Activated naive CD4-positive, alpha-beta T cell treated with anti-CD3 and anti-CD28 coated beads for 36 hours (primary cell): ENCODE data around the gene INO80E. TPM values are rescaled to one million over a fixed set of nuclear protein-coding genes. Genes with fewer than 3 reads are reported as not detected.
"Not testable (repeated sequence)": the region's sequence is repeated elsewhere in the genome, so short reads cannot be mapped to it uniquely, and the experiment has no call there.

ENCODE experiments used
- CTCF ChIA-PET: fragments of 350-600 bp; sonication (Branson Sonifier 250); formaldehyde crosslinking; loops from one replicate; lab custom pipeline; 2021; ENCODE audit warnings: antibody characterized with exemption; lab: Charles Lee
- DNase-seq: peaks from one replicate; pipeline ENCODE4 v3.0.0-alpha.2; 2020
- H3K27ac Mint-ChIP-seq: one replicate; pipeline ENCODE4 v1.8.0; 2021; ENCODE audit warnings: mild to moderate bottlenecking, mixed read lengths
- H3K27me3 Mint-ChIP-seq: one replicate; pipeline ENCODE4 v1.8.0; 2021; ENCODE audit warnings: low read depth, mixed read lengths
- H3K36me3 Mint-ChIP-seq: one replicate; pipeline ENCODE4 v1.8.0; 2021; ENCODE audit warnings: low read depth, mixed read lengths
- H3K4me1 Mint-ChIP-seq: one replicate; pipeline ENCODE4 v1.8.0; 2021; ENCODE audit warnings: low read depth, mixed read lengths
- H3K4me3 Mint-ChIP-seq: one replicate; pipeline ENCODE4 v1.8.0; 2021; ENCODE audit warnings: mild to moderate bottlenecking, moderate library complexity, mixed read lengths
- H3K9me3 Mint-ChIP-seq: one replicate; pipeline ENCODE4 v1.8.0; 2021; ENCODE audit warnings: mixed read lengths
- intact Hi-C: fragments of 100-400 bp; cut with micrococcal nuclease; formaldehyde crosslinking; loops from one replicate; pipeline ENCODE4 v1.15.1; 2023
- total RNA-seq, 2 experiments: library from RNA; stranded (reverse); gene quantifications; one replicate each; pipeline ENCODE4 v1.2.3, GENCODE V29; 2021

The INO80E gene
- total RNA-seq, 2 experiments from 2014 or later, result 62.0 to 65.4 TPM

DNA sequence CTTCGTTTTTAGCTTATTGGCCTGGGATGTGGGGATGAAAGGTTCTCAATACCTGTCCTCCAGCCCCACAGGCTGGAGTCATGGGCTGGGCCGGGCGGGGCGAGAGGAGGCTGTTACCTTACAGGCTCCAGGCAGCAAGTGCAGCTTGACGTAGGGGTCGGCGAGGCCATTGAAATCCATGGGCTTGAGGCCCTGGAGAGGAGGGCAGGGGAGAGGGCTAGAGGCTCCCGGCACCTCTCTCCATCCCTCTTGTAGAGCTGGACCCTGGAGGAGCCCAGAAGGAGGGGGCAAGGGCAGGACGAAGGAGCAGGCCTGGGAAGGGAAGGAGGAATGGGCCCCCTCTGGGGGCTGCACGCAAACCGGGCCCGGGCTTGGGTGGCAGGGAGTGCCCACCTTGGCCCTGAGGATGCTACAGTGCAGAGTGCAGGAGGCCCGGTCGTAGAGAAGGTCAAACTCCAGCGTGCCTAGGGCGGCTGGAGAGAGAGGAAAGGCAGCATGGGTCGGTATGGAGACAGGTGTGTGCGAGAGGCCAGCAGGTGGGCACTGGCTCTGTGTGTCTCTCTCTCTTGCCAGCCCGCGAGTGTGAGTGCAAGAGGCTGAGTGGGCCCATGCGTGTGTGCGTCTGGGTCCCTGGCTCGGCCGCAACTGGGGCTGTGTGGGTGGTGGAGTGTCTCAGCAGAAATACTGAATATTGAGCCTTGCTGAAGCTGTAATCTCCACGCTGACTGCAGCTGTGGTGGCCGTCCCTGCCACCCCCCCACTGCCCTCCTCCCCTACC lies 13.2 kb downstream of the INO80E start:
- Mint-ChIP-seq H3K4me1 (peaks cover 7% of the 10 kb centered on the region), H3K9me3 (no peaks in the 10 kb centered on the region), H3K27ac (no peak overlapping the region), H3K27me3 (peaks cover 18% of the 10 kb centered on the region), H3K36me3 (no peaks in the 10 kb centered on the region), H3K4me3 (no peak overlapping the region)
- CTCF ChIA-PET, result interaction anchor here (0.9 kb wide), 1 partner anchor 11 kb away, joined by 3 read pairs; no protein-coding TSS in a partner anchor
- DNase-seq, result no peak
- intact Hi-C loops, result loop anchor here (5.0 kb wide), 1 partner anchor 37 kb away; the partner anchor contains the start of gene TAOK2

DNA sequence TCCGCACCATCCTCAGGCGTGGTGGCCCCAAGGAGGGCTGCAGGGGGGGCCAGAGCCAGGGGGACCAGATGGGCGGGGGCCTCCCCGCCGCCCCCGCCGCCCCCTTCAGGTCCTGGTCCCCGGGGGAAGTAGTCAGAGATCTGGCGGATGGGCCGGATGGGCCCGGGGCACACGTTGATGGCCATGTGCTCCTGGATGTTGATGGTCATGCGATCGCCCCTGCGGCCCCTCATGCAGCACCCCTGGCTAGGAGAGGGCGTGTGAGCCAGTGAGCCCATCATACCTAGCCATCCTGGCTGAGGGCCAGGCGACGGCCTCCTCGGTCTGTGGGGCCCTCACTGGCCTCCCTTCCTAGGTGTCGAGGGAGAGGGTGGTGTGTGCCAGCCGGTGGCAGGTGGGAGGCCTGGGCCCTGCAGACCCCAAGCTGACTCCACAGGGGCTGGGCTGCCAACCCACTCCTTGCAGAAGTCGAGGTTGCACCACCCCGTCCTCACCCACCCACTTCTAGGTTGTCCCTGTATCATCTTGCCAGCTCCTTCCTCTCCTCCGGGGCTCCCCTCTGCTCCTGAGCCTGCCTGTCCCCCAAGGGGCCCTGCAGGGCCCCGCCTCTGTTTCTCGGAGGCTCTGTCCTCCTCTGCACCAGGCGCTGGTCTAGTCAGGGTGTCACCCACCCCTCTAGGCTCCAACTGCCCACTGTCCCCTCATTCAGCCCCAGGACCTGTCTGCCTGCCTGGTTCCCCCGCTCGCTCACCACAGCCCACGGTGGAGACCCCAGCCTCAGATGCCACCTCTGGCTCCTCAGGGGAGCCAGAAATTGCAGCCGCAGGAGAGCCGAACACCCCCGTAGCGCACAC lies 14.2 kb downstream of the INO80E start:
- CTCF ChIA-PET, result no interaction called here
- H3K4me3 Mint-ChIP-seq, result peak overlapping the region; percentile 60
- H3K36me3 Mint-ChIP-seq, result no peaks in the 10 kb centered on the region
- intact Hi-C loops, result loop anchor here (1.0 to 5.0 kb wide), 2 partner anchors 22 to 38 kb away; partner anchors contain the start of gene TAOK2
- H3K27me3 Mint-ChIP-seq, result peaks cover 18% of the 10 kb centered on the region
- DNase-seq, result no peak
- no peaks in the 10 kb centered on the region for H3K9me3 Mint-ChIP-seq
- peaks cover 7% of the 10 kb centered on the region for H3K4me1 Mint-ChIP-seq
- H3K27ac Mint-ChIP-seq, result no peak overlapping the region

DNA sequence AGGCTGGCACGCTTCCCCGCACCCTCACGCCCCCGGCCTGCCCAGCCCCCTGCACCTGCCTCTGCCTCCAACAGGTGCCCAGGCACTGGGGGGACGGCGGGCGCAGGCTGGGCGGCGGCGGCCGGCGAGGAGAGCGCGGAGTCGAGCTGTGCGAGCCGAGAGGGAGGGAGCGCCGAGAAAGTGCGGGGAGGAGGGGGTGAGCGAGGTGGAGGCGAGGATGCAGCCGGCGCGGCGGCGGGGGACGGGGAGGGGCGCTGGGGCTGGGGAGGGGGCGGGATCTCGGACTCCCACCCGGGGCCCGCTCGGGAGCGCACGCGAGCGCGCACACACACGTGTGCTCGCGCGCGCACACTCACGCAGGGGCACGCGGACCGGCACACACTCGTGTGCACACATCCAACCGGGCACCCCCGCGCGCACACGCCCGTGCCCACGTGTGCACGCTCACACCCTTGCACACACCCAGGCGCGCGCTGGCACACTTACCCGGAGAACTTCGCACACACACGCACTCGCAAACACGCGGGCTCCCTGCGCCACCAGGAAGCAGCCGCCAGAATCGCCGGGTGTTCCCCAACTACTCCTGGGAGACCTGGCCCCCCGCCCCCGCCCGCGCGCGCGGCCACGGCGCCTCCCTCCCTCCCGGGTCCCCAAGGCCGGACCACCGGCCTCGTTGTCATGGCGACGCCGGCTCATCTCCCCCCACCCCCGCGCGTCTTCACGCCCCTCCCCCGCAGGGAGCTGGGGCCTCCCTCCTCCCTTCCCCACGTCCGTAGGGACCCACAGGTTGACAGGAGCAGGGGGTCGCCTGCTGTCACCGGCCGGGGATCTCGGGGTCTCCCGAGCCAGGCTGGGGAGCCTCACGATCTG lies 15.0 kb downstream of the INO80E start, which contains the start of gene DOC2A:
Gene DOC2A, minus strand, starts transcription at position 184 of the 870 bp plus-strand sequence. CDS start 805 bp downstream, outside the sequence.
- H3K4me3 Mint-ChIP-seq, result peak within 1 kb of the TSS; percentile 72
- peak; percentile 47 for DNase-seq
- H3K27me3 Mint-ChIP-seq, result peaks cover 18% of the 10 kb centered on the region
- peaks cover 7% of the 10 kb centered on the region for H3K4me1 Mint-ChIP-seq
- intact Hi-C loops, result loop anchor here (1.0 kb wide), 1 partner anchor 21 kb away; no protein-coding TSS in a partner anchor
- H3K36me3 Mint-ChIP-seq, result no peaks in the 10 kb centered on the region
- CTCF ChIA-PET, result interaction anchor here (0.6 kb wide), 1 partner anchor 311 kb away, joined by 3 read pairs; no protein-coding TSS in a partner anchor
- no peaks in the 10 kb centered on the region for H3K9me3 Mint-ChIP-seq
- H3K27ac Mint-ChIP-seq, result no peak within 1 kb of the TSS

DNA sequence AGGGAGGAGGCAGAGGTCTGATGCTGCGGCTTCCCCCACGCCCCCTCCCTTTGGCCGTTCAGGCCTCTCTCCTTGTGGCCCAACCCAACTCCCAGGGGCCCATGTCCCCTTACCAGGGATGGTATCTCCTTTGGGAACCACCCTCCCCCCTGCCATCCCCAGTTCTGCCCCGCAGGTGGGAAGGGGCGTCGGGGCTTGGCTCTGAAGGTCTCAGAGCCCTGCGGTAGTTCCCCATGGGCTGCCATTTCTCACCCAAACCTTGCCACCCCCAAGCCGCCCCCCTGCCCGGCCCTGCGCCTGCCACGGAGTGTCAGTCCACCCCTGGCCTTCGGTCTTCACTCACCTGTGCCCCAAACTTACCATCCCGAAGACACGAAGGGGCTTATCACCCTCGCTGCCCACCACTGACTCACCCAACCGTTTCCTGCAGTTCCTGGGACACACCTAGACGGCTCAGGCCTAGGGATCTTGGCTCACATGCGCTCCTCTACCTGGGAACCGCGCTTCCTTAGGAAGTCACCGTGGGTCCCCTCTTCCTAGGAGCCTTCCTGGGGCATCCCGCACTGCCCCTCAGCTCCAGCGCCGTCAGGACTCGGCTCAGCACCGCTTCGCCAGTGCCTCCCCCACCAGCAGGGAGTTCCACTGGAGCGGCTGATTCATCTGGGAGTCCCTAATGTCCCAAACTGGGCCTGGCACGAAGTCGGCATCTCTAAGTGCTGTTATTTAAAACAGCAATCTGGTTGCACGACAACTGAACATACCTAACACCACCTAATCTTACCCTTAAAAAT lies 15.9 kb downstream of the INO80E start:
- Mint-ChIP-seq H3K4me1 (peaks cover 7% of the 10 kb centered on the region), H3K27me3 (peaks cover 18% of the 10 kb centered on the region), H3K4me3 (peak overlapping the region; percentile 72), H3K27ac (no peak overlapping the region), H3K9me3 (no peaks in the 10 kb centered on the region), H3K36me3 (no peaks in the 10 kb centered on the region)
- intact Hi-C loops, result no loop called here
- CTCF ChIA-PET, result interaction anchor here (0.7 kb wide), 1 partner anchor 119 kb away, joined by 3 read pairs; no protein-coding TSS in a partner anchor
- DNase-seq, result no peak

DNA sequence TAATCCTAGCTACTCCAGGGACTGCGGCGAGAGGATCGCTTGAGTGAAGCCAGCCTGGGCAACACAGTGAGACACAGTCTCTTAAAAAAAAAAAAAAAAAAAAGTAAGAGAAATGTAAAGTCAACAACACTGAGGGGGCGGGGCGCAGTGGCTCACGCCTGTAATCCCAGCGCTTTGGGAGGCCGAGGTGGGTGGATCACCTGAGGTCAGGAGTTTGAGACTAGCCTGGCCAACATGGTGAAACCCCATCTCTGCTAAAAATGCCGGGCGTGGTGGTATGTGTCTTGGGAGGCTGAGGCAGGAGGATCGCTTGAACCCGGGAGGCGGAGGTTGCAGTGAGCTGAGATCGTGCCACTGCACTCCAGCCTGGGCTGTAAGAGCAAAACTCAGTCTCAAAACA lies 16.6 kb downstream of the INO80E start:
- H3K9me3 Mint-ChIP-seq, H3K27ac Mint-ChIP-seq, H3K4me1 Mint-ChIP-seq, H3K36me3 Mint-ChIP-seq, intact Hi-C loops, DNase-seq: not testable (repeated sequence)
- peak overlapping the region; percentile 29 for H3K4me3 Mint-ChIP-seq
- peaks cover 18% of the 10 kb centered on the region for H3K27me3 Mint-ChIP-seq
- CTCF ChIA-PET, result interaction anchor here (0.7 kb wide), 1 partner anchor 119 kb away, joined by 3 read pairs; no protein-coding TSS in a partner anchor

DNA sequence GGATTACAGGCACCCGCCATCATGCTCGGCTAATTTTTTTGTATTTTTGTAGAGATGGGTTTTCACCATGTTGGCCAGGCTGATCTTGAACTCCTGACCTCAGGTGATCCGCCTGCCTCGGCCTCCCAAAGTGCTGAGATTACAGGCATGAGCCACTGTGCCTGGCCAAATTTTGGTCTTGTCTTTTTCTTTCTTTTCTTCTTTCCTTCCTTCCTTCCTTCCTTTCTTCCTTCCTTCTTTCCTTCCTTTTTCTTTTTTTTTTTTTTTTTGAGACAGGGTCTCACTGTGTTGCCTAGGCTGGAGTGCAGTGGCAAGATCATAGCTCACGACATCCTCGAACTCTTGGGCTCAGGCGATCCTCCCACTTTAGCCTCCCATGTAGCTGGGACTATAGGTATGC lies 19.4 kb downstream of the INO80E start:
- intact Hi-C loops, DNase-seq, H3K27ac Mint-ChIP-seq, H3K4me3 Mint-ChIP-seq, H3K4me1 Mint-ChIP-seq, H3K27me3 Mint-ChIP-seq, H3K9me3 Mint-ChIP-seq, H3K36me3 Mint-ChIP-seq: not testable (repeated sequence)
- CTCF ChIA-PET, result interaction anchor here (0.6 to 1.8 kb wide), 3 partner anchors 10 to 167 kb away, joined by 3 to 6 read pairs (median 4); no protein-coding TSS in a partner anchor

DNA sequence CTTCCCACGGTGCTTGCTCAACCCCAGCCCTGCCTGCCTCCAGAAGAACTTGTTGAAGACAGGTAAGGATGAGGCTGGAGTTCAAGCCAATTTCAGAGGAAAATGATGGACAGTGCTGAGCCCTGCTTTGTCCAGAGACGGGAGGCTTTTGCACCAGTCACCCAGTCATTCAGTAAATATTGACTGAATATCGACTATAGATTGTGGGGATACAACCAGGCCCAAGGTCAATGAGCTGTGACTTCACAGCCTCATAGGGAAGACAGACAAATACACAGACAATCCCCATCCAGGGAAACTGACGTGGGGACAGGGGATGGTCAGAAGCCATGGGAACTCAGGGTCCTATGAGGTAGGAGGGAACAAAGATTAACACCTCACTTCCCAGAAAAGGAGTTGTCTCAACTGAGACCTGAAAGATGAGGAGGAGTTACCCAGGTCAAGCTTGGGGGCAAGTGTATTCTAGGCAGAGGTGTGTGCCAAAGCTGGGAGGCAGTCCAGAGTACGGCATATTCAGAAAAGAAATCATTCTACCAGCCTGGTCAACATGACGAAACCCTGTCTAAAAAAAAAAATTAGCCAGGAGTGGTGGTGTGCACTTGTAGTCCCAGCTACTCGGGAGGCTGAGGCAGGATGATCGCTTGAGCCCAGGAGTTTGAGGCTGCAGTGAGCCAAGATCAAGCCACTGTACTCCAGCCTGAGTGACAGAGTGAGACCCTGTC lies 20.7 kb downstream of the INO80E start:
- Mint-ChIP-seq H3K36me3 (no peaks in the 10 kb centered on the region), H3K4me1 (peaks cover 6% of the 10 kb centered on the region), H3K27me3 (peaks cover 5% of the 10 kb centered on the region), H3K4me3 (no peak overlapping the region), H3K9me3 (no peaks in the 10 kb centered on the region), H3K27ac (no peak overlapping the region)
- no peak for DNase-seq
- intact Hi-C loops, result no loop called here
- CTCF ChIA-PET, result interaction anchor here (1.8 kb wide), 1 partner anchor 16 kb away, joined by 6 read pairs; no protein-coding TSS in a partner anchor

GRCh38 chr16:30017277-30017656 lies 21.2 kb downstream of the INO80E start:
- CTCF ChIA-PET, result interaction anchor here (1.8 kb wide), 1 partner anchor 15 kb away, joined by 6 read pairs; no protein-coding TSS in a partner anchor
- H3K4me3 Mint-ChIP-seq, result no peak overlapping the region
- H3K36me3 Mint-ChIP-seq, result no peaks in the 10 kb centered on the region
- H3K27ac Mint-ChIP-seq, result no peak overlapping the region
- H3K9me3 Mint-ChIP-seq, result no peaks in the 10 kb centered on the region
- H3K4me1 Mint-ChIP-seq, result peaks cover 3% of the 10 kb centered on the region
- DNase-seq, result no peak
- intact Hi-C loops, result no loop called here
- no peaks in the 10 kb centered on the region for H3K27me3 Mint-ChIP-seq

- H3K9me3 Mint-ChIP-seq, DNase-seq, H3K4me3 Mint-ChIP-seq, H3K4me1 Mint-ChIP-seq, CTCF ChIA-PET, intact Hi-C loops, H3K27ac Mint-ChIP-seq, H3K36me3 Mint-ChIP-seq, H3K27me3 Mint-ChIP-seq: not testable (repeated sequence)
These were observed 21.9 kb downstream of the INO80E start for GRCh38 chr16:30017937-30018336.

- Mint-ChIP-seq H3K4me3 (no peak overlapping the region), H3K36me3 (no peaks in the 10 kb centered on the region), H3K4me1 (peaks cover 3% of the 10 kb centered on the region), H3K27ac (no peak overlapping the region), H3K9me3 (no peaks in the 10 kb centered on the region), H3K27me3 (no peaks in the 10 kb centered on the region)
- no peak for DNase-seq
- intact Hi-C loops, result no loop called here
- CTCF ChIA-PET, result interaction anchor here (1.2 to 1.7 kb wide), 2 partner anchors 13 to 318 kb away, joined by 3 to 12 read pairs; partner anchors contain the start of gene TLCD3B
These were observed 22.7 kb downstream of the INO80E start for GRCh38 chr16:30018731-30019158.
